PC-9 (cell line): ENCODE measurements around the gene ALKBH4.

ENCODE experiments used
- EZH2 ChIP-seq: fragments of 200-600 bp; sonication (generic); IDR thresholded peaks from 2 replicates; pipeline ENCODE4 v1.8.0; 2017; ENCODE audit warnings: antibody characterized with exemption, low read depth
- TF ChIP-seq, protein P1 (sequence below): fragments of 200-600 bp; sonication (generic); conservative IDR thresholded peaks from 2 replicates; pipeline ENCODE4 v1.6.1; 2017; ENCODE audit warnings: mixed run types, antibody characterized with exemption, mild to moderate bottlenecking, moderate library complexity

DNA sequence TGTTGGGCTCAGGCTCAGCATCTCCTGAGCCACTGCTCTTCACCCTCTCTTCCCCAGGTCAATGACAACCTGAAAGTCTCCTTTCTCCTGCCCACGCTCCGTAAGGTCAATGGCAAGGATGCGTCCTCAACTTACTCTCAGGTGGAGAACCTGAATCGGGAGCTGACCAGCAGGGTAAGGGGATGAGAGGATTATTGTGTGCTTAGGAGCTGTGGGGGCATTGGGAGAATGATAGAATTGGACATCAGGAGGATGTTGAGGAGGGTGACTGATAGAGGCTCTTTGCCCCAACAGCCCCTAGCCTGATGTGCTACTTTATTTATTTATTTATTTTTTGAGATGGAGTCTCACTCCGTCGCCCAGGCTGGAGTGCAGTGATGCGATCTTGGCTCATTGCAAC, 1.4 kb upstream of the ALKBH4 start:
- TF ChIP-seq, protein P1, sequence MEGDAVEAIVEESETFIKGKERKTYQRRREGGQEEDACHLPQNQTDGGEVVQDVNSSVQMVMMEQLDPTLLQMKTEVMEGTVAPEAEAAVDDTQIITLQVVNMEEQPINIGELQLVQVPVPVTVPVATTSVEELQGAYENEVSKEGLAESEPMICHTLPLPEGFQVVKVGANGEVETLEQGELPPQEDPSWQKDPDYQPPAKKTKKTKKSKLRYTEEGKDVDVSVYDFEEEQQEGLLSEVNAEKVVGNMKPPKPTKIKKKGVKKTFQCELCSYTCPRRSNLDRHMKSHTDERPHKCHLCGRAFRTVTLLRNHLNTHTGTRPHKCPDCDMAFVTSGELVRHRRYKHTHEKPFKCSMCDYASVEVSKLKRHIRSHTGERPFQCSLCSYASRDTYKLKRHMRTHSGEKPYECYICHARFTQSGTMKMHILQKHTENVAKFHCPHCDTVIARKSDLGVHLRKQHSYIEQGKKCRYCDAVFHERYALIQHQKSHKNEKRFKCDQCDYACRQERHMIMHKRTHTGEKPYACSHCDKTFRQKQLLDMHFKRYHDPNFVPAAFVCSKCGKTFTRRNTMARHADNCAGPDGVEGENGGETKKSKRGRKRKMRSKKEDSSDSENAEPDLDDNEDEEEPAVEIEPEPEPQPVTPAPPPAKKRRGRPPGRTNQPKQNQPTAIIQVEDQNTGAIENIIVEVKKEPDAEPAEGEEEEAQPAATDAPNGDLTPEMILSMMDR: no peak
- TF ChIP-seq EZH2: no peak
